HG03378 (cell line): ENCODE results near the gene LRIT2.

Experiments
- ATAC-seq: cut with Tn5 transposase; IDR thresholded peaks from one replicate; pipeline ENCODE4 v1.9.1; 2021; ENCODE audit warnings: mild to moderate bottlenecking, moderate library complexity; ENCODE audit not compliant: unreplicated experiment

LRIT2 gene

DNA sequence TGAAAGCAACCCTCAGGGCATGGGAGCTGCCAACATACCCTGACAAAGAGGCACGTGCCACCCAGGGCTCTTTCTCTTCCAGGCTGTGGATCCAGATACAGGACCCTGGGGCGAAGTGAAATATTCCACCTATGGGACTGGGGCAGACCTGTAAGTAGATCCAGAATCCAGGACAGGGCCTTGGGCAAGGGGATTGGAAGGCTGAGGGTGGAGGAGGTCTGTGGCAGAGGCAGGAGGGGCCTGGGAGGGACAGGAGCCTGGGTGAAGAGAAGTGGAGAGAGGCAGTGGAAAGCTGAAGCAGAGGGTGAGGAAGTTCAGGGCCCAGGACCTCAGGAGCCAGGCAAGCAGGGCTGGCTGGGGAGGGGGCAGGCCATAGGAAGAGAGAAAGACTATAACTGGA is 13.8 kb downstream of the LRIT2 start:
- no peak for ATAC-seq

- no peak for ATAC-seq
These were observed 17.3 kb downstream of the LRIT2 start for GRCh38 chr10:84208023-84208422.

DNA sequence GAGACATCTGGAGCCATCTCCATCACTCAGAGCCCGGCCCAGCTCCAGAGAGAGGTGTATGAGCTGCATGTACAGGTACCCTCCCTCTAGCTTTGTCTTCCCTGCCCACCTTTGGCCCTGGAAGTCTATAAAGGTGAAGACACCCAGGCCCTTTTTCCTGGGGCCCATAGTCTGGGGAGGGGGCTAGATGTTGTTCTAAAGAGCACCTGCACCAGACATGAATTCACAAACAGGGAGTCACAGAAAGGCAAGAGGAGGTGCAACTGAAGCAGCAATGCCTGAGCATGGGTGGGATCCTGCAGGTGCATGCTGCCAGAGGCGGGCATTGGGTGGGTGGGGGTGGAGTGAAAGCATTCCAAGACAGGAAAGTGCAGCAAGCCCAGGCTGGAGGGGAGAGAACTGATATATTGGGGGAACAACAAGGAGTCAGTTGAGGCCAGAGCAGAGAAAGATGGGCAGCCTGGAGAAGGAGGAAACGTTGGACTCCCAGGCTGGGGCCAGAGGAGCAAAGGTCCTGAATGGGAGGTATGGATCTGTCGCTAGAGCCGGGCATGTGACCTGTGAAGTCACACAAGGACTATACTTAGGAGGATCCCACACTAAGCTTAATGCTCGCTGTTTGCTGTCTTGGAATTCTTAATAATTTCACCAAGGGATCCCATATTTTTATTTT is 19.4 kb downstream of the LRIT2 start:
- ATAC-seq, result no peak

DNA sequence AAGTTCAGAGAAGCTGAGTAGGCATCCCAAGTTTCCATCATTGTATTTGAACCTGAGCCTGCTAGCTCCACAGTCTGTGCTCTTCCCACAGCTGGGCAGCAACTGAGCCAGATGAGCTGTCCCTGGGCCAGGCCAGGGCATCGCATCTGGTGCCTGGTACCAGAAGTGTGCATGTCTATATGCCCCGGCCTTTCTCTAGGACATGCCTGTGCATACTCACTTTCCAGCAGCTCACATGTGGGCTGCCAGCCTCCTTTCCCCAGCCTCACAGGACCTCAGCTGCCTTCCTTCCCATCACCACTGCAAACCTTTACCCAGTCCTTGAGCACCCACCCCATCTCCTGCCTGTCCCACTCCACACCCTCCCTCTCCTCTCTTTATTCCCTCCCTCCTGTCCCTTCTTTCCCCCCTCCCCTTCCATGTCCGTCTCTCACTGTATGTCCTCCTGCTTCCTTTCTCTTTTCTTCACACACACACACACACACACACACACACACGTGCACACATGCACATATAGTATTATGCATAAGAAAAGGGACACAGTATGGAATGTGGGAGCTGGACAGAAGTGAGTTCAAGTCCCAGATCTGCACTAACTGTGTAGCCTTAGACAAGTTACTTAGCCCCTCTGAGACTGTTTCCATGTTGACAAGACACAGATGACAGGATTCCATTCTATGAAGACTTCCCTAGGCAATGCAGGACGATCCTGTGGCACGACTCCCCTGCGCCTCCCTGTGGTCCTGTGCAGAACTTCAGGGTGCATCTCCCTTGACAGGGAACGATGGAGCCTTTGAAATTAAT is 20.1 kb downstream of the LRIT2 start:
- peak; percentile 90 for ATAC-seq

- no peak for ATAC-seq
These were observed 20.7 kb downstream of the LRIT2 start for GRCh38 chr10:84204610-84205009.

DNA sequence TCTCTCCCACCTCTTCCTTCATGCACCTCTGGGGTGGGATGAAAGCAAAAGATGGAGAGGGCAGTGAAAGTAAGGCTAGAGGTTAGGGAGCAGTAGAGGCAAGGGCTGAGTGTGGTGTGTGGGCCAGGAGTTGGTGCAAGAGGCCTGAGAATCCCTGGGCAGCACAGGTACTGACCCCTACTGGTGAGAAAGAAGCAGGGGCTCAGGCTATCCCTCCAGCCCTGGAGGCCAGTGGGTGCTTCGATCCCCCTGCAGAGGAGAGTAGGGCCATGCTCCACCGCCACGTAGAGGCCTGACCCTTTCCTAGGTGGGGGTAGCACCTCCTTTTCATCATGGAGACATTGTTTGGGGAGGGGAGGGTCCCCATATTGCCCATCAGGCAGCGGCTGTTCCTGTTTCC is 21.2 kb downstream of the LRIT2 start:
- no peak for ATAC-seq

GRCh38 chr10:84202349-84202748 is 23.0 kb downstream of the LRIT2 start:
- ATAC-seq, result no peak

DNA sequence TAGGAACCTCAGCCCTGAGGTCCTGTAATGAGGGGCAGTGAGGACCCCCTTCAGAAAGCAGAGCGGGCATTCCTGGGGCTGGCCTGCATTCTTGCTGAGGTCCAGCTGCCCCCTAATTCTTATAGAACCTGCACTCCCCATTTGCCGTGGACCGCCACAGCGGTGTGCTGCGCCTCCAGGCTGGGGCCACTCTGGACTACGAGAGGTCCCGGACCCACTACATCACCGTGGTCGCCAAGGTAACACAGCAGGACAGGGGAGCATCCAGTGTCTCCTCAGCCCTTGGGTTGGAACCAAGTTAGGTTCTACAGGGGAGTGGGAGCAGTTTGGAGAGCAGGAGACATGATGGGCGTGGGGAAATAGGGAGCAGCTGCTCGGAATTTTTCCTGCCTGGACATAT is 23.7 kb downstream of the LRIT2 start:
- ATAC-seq, result no peak

DNA sequence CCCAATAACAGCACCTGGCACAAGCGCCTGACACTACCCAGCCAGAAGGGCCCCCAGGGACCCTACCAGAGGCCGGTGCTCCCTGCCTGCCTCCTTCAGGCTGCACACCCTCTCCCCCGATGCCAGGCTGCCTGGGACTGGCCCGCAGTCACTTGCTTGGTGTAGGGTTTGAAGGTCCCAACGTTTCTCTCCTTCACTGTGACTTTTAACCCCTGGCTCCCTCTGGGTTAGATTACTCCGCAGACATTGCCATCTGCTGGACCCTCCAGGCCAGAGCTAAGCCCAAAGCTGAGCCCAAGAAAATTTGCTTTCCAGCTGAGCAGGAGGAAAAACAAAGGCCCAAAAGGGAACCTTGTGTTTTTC is 24.1 kb downstream of the LRIT2 start:
- ATAC-seq, result no peak

DNA sequence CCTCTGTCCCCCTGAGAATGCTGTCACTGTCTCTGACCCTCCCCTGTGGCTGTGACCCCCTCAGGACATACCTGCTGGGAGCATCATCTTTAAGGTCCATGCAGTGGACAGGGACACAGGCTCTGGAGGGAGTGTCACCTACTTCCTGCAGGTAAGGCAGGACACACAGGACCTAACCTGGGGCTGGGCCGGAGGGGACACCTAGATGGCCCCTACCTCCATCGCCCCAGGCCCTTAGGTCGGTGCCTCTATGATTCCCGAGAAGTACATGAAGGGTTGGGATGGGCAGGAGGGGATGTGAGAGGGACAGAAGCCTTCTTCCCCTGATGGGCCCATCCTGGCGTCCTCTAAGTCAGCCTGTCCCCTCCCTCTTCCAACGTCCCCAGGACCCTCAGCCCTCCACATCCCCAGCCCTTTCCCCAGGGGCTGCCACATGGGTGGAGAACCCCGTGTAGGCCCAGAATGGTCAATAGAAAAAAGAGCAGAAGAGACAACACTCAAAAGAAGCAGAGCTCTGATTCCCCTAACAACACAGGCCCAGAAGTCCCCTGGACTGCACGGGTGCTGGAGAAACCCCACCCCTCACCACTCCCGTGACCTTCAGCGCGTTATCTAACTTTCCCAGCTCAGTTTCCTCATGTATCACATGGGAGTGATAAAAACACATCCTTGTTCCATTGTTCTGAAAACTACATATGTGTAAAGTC is 24.7 kb downstream of the LRIT2 start:
- ATAC-seq, result no peak

DNA sequence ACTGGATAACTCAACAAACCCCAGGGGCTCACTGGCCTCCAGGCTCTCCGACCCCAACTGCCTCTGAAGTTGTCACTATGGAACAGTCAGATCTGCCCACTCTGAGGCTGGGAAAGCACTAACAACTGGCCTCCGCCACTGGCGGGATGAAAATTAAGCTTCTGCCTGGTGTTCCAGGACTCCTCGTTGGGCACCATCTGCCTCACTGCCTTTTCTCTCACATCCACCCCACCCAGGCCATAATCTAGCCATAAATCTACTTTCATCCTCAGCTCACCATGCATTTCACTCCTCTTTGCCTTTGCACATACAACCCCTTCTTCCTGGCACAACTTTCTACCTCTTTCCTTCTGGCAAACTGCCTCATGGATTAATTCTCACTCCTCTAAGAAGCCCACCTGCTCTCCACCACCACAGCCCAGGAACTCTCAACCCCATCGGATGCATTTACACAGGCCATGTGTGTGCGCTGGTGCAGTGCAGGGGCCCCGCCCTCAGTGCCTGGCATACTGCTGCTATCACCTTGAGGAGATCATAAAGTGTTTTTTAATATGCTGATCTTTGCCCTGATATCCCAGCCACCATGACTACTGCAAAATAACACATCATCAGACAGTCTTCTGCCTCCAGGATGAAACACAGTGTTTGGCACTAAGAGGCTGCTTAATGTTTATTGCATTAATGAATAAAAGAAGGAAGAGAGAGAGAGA is 27.0 kb downstream of the LRIT2 start:
- ATAC-seq, result no peak

DNA sequence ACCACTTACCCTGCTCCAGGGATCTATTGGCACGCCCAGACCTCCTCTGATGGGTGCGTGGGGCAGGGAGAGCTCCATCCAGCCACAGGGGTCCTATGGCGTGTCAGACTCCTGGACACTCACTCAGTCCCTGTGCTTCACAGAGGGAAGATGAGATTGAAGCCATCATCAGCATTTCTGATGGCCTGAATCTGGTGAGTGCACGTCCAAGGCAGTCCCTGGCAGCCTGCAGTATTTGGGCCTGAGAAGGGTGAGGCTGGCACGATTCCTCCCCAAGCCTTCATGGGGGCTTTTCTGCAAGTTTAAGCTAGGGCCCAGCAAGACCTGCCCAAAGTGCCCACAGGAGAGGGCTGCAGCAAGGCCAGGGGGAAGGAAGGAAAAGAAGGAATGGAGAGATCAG is 27.7 kb downstream of the LRIT2 start:
- ATAC-seq, result no peak

GRCh38 chr10:84196941-84197340 is 28.4 kb downstream of the LRIT2 start:
- ATAC-seq, result no peak

GRCh38 chr10:84196083-84196482 is 29.3 kb downstream of the LRIT2 start:
- no peak for ATAC-seq

- no peak for ATAC-seq
These were observed 30.1 kb downstream of the LRIT2 start for GRCh38 chr10:84195044-84195830.

- peak; percentile 64 for ATAC-seq
These were observed 30.8 kb downstream of the LRIT2 start, which contains the start of gene CDHR1 for GRCh38 chr10:84194424-84195043. TSS of gene CDHR1 (plus strand) at chr10:84194537. CDS start at chr10:84194761, 224 bp downstream.

DNA sequence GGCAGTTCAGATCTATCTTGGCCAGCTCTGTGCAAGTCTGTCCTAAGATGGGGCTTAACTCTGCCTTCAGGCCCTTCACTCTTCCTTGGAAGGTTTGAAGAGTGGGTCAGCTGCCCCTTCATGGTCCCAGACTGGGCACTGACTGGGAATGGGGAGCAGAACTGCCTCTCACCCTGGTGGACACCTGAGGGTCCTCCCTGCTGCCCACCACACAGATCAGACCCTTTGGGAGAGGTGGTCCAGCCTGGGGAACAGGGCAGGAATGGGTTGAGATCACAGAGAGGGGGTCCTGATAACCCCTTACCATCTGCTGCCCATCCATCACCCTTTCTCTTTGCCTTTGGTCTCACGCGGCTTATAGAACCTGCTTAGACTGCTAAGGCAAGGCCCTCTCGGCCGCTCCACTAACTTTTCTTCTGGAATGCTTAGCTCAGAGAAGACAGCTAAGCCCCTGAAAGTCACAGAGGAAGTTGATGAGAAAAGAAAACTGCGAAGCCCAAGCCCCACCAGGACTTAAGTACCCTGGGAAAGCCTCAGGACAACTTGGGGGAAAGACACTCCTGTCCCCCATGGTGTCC is 31.4 kb downstream of the LRIT2 start:
- ATAC-seq, result peak; percentile 22

DNA sequence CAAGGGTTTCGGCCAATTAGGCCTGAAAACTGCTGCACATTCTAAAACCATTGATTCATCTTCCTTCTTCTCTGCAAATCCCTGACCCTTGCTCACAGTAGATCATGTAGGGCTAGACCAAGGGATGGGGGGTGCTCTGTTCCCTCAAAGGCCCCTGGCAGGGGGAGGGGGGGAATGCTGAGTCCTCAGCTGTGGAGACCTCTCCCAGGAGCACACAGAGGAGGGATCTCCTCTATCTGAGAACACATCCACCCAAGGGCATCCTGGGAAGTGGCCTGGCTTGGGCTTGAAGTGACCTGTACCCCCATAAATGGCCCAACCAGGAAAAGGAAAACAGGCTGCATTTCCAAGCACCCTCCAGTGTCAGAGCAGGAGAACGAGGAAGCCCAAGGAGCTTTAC is 32.0 kb downstream of the LRIT2 start:
- ATAC-seq, result no peak

- no peak for ATAC-seq
These were observed 34.2 kb downstream of the LRIT2 start for GRCh38 chr10:84191106-84191505.

- ATAC-seq, result no peak
These were observed 34.7 kb downstream of the LRIT2 start for GRCh38 chr10:84190621-84191020.
